CD4-positive, alpha-beta T cell treated with Interferon alpha-2 for 1 hour (primary cell): ENCODE data around the gene UACA.

ENCODE experiments used
- DNase-seq, 2 donors: peaks; one replicate each; pipeline ENCODE4 v3.0.0-alpha.2; 2020 to 2022

The UACA gene

DNA sequence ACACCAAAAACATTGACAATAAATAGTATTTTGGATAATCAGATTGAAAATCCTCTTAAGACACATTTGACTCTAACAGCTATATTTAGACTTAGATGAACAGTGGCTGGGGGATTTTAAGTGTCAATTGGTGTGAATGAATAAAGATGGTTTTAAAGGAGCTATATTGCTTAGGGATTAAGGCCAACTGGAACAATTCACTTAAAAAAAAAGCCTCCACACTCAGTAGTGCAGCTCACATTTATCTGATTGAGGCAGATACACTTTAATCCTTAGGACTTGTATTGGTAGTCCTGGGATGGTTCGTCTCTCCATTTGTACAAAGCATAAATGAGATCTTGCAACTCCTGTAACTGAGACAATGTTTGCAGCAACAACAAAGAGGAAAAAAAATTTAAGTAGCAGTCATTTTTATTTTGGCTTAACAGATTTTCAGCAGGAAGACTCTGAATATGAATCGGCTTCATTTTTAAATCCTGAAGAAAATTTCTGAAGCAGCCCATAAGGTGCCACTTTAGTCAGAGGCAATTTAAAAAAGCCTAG is 112.0 kb downstream of the UACA start:
- DNase-seq: no peak

DNA sequence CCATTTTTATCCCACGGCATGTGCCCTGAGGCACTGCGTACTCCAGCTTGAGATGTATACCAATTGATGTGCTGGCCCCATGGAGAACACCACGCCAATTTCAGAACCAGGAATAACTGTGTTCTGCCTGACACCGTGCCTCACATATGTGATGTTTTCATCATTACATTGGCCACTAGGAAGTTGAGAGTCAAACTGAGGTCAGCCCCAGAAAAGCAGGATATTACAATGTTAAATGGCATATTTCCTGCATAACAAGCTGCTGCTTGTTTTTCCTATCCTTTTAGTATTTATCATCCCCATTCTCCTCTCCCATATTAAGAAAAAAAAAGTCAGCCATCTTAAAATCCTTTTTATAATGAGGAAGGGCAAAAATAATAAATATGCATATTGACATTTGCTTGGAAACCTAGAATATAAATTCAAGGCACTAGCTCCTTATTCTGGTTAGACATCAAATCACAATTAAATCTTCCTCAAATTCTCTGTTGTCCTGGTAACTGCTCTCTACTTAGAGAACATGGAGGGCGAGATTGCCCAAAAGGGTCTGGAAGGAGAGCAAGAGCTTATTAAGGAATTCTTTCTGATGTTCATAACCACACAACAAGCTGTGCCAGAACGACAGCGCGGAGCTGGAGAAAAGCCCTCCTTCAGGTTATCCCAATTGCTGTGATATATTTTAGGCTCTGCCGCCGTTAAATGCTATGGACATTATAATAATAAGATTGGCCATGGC is 112.6 kb downstream of the UACA start:
- DNase-seq: no peak

DNA sequence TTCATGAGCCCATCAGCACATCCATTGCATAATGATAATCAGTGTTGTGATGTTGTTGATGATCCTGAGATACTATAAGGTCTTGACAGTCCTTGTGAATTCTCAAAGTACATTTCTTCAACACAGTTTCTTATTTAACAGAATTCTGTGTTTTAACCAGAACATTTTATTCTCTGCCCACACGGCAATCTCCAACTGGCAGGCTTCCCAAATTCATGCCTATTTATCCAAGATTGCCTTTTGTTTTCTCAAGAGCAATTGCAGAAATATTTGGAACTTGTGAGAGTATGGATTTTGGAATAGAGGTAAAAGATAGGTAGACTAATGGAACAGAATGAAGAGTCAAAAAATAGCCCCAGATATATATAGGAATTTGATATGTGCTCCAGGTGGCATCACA is 116.0 kb downstream of the UACA start:
- DNase-seq: no peak

DNA sequence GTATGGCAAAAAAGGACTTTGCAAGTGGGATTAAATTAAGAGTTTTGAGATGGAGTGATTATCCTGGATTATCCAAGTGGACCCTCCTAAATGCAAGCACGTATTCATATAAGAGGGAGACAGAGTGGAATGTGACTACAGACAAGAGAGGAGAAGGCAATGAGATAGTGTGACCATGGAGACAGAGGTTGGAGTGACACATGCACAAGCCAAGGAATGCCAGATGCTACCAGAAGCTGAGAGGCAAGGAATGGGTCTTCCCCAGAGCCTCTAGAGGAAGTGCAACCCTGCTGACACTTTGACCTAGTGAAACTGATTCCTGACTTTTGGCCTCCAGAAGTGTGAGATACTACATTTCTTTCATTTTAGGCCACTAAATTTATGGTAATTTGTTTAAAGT is 117.2 kb downstream of the UACA start:
- no peak for DNase-seq

DNA sequence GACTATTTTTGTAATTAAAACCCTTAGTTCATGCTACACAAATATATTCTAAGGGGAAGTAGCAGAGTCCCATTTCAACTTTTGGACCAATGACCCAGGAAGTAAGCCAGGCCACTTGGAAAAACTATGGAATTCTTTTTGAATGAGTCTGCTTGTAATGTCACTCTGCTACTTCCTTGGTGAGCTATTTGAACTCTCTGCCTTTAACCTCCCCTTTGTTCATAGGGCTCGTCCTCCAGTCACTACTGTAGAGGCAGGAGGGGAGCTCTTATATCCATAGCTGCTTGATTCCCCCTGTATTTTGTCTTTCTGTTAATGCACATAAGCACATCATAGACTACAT is 119.6 kb downstream of the UACA start:
- no peak for DNase-seq

DNA sequence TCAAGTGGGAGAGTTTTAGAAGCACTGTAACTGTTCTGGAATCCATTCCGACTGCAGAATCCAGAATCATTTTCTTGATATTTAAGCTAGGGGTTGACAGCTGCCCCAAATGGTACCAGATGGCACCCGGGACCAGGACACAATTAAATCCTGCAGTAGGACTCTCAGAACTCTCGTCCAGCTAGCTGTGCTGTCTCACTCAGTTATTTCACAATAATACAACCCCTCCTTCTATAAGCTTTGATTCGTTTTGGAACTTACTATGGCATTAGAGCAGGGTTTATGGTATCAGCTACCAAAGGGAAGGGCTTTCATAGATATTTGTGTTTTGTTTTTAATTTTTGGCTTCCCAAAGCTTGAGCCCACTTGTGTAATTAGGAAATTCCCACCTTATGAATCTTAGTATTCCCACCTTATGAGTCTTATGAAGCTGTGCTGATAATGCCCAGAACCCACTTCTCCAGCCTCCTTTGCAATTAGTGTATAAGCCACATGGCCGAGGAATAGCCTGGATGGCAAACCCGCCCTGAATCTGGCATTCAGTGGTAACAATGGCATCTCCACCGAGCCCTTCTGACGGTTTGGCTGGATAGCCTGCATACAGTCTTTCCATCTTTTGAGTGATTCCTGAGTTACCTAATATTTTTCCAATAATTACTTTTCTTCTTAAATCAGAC is 120.1 kb downstream of the UACA start:
- DNase-seq: no peak

DNA sequence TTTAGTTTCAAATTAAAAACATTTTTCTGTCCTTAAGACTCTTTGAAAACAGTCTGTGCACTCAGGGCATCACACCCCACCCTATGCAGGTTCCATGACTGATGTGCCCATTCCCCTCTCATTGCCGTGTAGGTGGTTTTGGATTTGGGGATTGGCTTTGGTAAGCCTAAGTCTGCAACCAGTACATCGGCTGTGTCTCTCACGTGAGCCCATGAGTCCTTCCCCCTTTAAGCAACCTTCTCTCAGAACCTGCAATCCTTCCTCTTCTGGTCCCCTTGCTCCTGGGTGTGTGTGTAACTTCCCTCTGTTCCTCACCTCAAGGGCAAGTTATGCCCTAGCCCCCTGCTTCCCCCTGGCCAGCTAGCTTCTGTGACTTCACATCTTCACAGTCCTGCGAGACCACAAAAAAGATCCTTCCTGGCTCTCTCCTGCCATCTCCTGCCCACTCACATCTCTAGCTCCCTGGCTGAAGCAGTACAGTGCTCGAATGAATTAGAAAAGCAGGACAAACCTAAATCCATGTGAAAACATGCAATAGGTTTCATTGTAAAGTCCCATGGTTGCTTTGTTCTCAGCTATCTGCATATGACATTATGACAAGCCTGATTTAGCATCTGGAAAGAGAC is 126.7 kb downstream of the UACA start:
- no peak for DNase-seq

DNA sequence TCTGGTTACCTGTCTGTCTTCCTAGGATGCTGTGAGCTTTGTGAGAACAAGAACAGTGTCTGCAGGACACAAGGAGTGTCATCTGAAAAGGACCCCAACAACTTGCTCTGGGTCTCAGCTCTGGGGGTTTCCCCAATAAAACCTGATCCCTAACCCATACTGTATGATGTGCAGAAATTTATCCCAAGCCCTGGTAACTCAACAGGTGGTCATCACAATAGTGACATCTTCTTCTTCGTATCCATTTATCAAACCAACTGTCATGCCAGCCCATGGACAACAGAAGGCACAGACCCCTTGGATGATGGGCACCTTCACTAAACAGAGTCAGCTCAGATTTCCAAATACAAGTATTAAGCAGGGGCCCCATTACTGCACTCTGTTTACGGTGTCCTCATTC is 127.5 kb downstream of the UACA start:
- no peak for DNase-seq

DNA sequence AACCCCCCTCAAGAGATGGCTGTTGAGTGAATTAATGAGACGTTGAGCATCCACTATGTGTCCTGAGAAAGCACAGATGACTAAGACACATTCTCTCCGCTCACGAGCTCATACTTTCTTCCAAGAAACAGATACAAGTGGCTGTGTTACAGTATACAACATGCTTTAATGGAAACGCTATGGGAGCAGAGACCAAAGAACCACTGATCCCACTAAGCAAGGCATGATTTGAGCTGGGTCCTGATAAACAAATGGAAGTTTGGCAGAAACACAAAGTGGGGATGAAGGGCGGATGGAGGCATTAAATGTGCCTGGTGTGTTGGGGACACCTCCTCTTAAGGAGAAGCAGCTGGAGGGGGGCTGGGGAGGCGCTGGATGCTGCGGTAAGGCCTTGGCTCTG is 129.4 kb downstream of the UACA start:
- no peak for DNase-seq

DNA sequence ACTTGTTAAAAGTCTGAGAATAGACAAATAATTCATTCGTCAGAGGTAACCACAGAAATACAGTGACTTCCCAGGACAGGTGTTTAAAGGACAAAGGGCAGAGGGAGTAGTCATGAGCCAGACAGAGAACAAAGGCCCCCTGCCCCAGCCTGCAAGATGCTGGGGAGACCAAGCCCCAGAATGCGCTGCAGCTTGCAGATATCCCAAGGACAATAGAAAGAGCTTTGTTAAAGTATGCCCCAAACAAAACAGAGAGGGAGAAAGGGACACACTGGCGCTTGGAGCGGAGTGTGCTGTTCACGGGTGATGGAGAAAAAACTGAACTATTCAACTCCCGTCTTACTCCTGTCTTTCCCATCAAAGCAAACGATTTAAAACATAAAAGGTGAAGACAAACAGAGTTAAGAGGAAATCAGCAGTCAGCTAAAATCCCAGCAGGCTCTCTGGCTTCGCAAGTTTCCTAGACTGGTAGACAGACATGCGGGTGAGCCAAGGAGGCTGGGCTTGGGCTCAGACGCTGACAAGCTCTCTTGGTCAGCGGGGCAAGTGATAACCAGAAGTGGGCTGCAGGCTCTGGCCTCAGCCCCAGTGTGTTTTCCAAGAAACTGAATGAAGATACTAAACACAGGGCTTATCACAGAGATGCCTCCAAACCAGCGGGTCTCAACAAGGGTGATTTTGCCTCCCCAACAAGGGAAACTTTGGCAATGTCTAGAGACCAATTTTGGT is 130.1 kb downstream of the UACA start:
- no peak for DNase-seq

DNA sequence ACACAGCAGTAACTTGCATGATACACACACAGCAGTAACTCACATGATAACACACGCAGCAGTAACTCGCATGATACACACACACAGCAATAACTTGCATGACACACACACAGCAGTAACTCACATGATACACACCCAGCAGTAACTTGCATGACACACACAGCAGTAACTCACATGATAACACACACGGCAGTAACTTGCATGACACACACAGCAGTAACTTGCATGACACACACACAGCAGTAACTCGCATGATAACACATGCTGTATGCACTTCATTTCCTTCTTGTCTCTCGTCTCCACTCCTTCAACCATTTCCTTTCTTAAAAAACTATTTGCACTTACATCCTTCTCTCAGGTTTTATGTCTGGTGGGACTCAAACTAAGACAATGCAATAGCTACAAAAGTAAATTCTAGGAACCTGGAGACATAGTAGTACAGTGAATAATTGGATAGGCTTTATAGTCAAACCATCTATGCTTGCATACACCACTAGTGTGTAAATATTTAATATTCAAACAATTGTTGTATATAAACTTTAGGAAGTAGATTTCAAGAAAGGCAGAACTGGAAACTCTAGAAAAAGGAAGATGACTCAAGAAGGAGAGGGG is 130.8 kb downstream of the UACA start:
- DNase-seq: no peak

DNA sequence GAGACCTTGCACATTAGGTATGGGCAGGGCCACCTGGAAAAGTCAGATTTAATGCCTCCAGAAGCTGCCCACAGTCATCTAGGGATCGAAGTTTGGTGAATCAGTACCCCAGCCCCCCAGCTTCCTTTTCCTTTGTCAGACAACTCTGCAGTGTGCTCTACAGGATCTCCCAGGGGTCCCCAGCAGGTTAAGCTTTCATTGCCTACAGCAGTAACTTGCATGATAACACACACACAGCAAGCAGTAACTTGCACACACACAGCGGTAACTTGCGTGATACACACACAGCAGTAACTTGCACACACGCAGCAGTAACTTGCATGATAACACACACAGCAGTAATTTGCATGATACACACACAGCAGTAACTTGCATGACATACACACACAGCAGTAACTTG is 131.3 kb downstream of the UACA start:
- DNase-seq: no peak

DNA sequence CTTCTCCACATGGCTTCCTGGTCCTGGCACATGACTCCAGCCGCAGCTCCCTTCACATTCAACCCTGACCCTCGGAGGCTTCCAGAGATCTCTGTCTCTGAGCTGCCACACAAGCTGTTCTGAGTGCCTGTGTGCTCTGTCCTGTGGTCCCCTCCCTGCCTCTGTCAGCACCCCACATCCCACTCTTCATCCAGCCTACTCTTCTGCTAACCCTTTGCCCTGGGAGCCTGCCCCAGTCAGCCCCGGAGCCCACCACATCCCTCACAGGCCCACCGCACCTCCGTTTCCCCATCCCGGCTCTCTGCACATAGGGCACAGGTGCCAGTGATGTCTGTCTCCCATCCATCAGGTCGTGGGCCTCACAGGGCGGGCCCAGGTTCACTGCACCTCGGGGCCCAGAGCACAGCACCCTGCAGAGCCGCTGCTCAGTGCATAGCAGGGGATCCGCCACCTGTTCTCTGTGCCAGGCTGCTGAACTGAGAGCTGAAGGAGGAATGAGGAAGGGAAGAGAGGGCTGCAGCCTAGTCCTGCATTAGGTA is 133.6 kb downstream of the UACA start:
- DNase-seq: no peak

DNA sequence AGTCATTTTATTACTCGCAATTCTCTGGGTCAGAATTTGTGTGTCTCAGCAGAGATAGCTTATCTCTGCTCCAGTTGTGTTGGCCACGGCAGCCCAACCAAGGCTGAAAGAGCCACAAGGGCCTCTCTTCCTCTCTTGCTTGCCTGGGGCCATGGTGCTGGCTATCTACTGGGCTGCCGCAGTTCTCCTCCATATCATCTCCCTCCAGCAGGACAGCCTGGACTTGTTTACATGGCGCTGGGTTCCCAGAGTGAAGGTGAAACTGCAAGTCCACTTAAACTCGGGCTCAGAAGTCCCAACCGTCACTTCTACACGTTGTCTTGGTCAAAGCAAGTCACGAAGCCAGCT is 134.8 kb downstream of the UACA start:
- no peak for DNase-seq

DNA sequence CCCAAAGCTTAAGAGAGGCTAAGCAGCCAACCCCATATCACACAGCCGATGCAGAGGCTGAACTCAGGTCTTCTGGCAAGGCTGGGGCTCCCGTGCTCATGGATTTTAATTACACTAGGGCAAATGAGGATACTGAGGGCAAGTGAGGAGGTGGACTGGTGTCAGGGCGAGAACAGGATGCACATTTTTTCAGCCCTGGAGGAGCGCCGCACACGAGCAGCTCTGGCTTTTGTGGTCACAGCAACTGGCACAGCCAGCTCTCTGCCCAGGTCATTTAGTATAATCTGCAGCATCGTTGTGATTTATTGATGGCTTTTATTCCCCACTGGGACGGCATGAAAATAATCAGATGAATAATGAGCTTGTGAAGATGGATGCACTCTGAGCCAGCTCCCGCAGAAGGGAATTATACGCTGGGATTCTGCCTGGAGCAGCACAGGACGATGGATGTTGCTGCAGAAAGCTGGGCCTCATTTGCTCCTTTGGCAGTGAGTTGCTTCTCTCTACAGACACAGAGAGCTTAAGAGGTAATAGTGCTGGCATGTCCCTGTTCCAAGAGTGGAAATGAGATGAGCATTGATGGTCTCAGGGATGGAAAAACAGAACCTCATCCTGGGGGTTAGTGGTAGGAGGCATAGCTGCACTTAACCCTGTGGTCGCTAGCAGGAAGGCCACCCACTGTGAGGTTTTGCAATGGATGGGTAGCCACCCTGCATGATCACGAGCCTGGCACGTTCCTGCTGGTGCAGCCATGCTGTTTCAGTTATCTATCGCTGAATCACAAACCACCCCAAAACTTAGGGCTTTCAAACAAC is 135.4 kb downstream of the UACA start:
- no peak for DNase-seq

DNA sequence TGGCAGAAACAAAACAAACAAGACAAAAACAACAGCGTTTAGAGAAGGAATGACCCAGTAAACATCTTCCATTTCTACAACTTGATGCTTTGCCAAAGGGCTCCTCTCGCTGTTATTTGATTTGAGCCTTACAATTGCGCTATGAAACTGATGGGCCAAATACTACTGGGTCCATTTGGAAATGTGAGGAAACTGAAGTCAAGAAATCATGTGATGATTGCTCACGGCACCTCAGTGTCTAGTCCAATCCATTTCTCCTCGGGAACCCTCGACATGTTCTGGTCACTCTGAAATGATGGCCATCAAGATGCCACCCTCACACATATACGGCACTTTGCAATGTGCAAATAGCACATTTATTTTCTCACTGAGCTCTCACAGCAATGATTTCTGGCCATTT is 136.0 kb downstream of the UACA start:
- DNase-seq: no peak

DNA sequence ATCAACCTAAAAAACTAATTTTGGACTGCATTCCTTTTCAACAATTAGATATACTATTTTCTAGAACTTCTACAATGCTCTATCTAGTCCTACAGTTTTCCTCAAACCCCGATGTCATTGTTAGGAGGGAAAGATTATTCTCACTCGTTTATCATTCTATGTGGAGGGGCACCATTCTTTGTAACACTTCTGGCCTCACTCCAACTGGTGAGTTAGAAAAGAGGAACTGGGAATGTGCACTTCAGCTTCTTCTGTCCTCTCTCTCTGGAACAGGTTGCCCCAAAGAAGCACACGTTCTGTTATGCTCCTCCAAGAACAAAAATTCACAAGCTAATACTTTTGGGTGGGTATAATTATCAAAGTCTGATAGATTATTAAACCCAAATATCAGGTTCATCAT is 137.9 kb downstream of the UACA start:
- no peak for DNase-seq

DNA sequence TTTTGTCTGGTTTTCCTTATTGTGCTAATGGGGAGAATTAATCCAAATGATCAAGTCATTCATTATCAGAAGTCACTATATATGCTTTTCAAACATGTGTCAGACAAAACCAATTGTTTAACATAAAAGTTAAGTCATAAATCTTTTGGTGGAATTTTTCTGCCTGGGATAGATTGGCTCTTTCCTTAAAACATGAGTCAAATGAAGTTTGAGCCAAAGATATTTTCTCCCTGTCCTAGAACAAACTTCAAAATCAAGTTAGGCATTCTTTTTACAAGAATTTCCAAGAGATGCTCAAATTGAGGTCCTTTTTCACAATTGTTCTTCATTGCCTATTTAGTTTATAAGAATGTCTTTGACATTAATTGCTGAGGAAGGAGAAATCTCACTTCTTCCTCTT is 138.3 kb downstream of the UACA start:
- DNase-seq: no peak

DNA sequence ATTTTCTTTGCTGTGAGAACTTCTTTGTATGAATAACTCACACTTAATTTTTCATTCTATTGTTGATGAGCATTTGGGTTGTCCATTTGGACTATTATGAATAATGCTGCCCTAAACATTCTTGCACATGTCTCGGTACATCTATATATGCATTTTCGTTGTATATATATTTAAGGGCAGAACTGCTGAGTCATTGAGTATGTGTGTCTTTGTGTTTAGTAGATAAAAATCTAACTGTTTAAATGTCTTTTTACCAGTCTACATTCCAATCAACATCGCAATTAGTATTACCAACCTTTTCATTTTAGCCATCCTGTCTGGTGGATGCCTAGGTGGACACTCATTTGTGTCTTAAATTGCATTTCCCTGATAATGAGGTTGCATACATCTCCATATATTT is 144.4 kb downstream of the UACA start:
- no peak for DNase-seq

DNA sequence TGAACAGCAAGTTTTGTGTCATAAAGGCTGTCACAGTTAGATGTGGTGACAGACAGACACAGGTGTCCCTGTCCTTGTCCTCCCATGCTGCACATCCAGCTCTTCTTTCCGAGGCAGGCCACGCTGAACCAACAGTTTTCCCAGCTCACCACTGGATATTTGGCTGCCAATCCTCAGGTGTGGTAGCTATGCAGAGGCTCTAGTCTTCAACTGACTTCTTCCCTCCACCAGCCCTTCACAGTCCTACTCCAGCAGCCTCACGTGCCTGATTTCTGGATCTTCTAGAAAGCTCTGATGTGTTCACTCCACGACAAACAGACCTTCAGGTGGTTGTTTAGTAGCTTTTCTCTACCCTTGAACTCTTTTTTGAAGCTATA is 145.5 kb downstream of the UACA start:
- no peak for DNase-seq

DNA sequence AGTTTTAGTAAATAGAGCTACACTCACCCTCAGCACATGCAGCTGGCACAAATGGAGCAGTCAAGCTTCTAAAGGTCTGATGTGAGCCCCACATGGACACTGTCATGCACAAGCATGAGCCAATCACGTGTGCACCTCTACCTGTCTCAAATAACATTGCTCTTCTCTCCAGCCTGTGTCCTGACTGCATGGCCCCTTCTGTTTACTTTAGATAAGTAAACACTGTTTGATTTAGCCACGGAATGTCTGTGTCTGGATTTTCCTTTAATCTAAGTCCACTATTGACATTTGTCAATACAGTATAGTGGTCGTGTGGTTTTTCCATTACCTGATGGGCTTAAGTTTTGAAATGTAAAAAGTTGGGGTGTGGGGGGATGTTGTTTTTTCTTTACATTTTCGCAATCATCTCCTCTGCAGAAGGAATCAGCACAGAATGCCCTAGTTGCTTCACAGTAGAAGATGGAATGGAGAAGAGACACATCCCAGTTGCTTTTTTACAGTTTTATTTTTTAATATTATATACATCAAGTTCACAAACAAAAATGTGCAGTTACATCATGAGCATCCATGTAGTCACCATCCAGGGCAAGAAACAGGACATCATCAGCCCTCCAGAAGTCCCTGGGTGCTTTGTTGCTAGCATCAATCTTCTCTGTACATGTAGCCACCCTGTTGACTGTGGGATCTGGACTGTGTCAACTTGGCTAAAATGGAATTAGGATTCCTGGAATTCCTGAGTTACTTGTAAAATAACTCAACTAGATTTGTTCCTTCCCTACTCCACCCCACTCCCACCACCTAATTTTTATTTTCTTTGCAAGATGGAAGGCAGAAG is 146.1 kb downstream of the UACA start:
- DNase-seq: no peak
